GM12878 (cell line): ENCODE data around the gene SPSB2. TPM values are rescaled to one million over a fixed set of nuclear protein-coding genes. Genes with fewer than 3 reads are reported as not detected.

Source experiments
- ATAC-seq: fragments of 200-7000 bp; cut with Tn5 transposase; 3 replicates; pipeline ENCODE4 v1.9.1; 2020; ENCODE audit warnings: mild to moderate bottlenecking, moderate library complexity
- BruUV-seq: library from RNA; stranded (reverse); fragments of 400-500 nt; replicated peaks from 2 replicates; lab custom pipeline; 2021; lab: Mats Ljungman, UMichigan
- CTCF ChIA-PET: fragments of 300-600 bp; sonication (Branson Sonifier 250); formaldehyde crosslinking; extraction: SDS; loops from one replicate; lab custom pipeline; 2021; ENCODE audit warnings: inconsistent platforms; lab: Yijun Ruan, JAX
- POLR2A ChIA-PET: fragments of 350-600 bp; formaldehyde crosslinking; extraction: SDS; loops from one replicate; lab custom pipeline; 2021; ENCODE audit warnings: inconsistent platforms; lab: Charles Lee
- RAD21 ChIA-PET: fragments of 300-600 bp; sonication (Branson Sonifier 250); formaldehyde crosslinking; loops from one replicate; lab custom pipeline; 2023; ENCODE audit warnings: antibody characterized with exemption; ENCODE audit not compliant: unreplicated experiment; lab: Charles Lee
- SMC1A ChIA-PET: fragments of 300-600 bp; sonication (Branson Sonifier 250); formaldehyde crosslinking; loops from one replicate; lab custom pipeline; 2023; ENCODE audit not compliant: unreplicated experiment, uncharacterized antibody; lab: Charles Lee
- DNase-seq: peaks from one replicate; pipeline ENCODE4 v3.0.0-alpha.2; 2011; ENCODE audit warnings: low read depth, low spot score
- FAIRE-seq: peaks from 3 replicates; lab custom pipeline; 2011; peaks lifted over from hg19 to GRCh38; lab: Jason Lieb, UNC
- H2AFZ ChIP-seq: 2 replicates; pipeline ENCODE4 v1.6.0; 2011; ENCODE audit warnings: low read depth, low read length, control low read depth; ENCODE audit not compliant: control insufficient read depth
- H3K27ac ChIP-seq: 2 replicates; pipeline ENCODE4 v1.5.1; 2011; ENCODE audit warnings: control low read depth; ENCODE audit not compliant: control insufficient read depth, insufficient read depth
- H3K27me3 ChIP-seq, 2 experiments: replicated peaks in 1 of 2; 2 replicates each; pipeline versions ENCODE4 v1.6.0 to v1.6.1; 2011; ENCODE audit warnings: low read length in 1 of 2; ENCODE audit not compliant: control insufficient read depth in 2 of 2, insufficient read depth in 2 of 2
- H3K36me3 ChIP-seq, 2 experiments: 2 replicates each; pipeline ENCODE4 v1.5.1; 2011; ENCODE audit warnings: low read length in 1 of 2; ENCODE audit not compliant: control insufficient read depth in 2 of 2, insufficient read depth in 2 of 2
- H3K4me1 ChIP-seq: 2 replicates; pipeline ENCODE4 v1.6.1; 2011; ENCODE audit warnings: mild to moderate bottlenecking, low read length, moderate library complexity, mixed read lengths; ENCODE audit not compliant: control insufficient read depth, insufficient read depth
- H3K4me2 ChIP-seq: 2 replicates; pipeline ENCODE4 v1.6.0; 2011; ENCODE audit warnings: control low read depth; ENCODE audit not compliant: control insufficient read depth, insufficient read depth
- H3K4me3 ChIP-seq: fragments of 200-600 bp; sonication (generic); 2 replicates; pipeline ENCODE4 v1.5.1; 2016
- H3K79me2 ChIP-seq: 2 replicates; pipeline ENCODE4 v1.6.0; 2011; ENCODE audit warnings: low read length; ENCODE audit not compliant: control insufficient read depth, insufficient read depth
- H3K9ac ChIP-seq: 2 replicates; pipeline ENCODE4 v1.8.0; 2011; ENCODE audit warnings: low read length, control low read depth, mixed read lengths; ENCODE audit not compliant: control insufficient read depth, insufficient read depth
- H3K9me3 ChIP-seq: replicated peaks from 3 replicates; pipeline ENCODE4 v1.5.1; 2011; ENCODE audit warnings: mild to moderate bottlenecking, low read length; ENCODE audit not compliant: control insufficient read depth, insufficient read depth
- H4K20me1 ChIP-seq: 2 replicates; pipeline ENCODE4 v1.6.0; 2011; ENCODE audit not compliant: control insufficient read depth, insufficient read depth
- ASH2L ChIP-seq: fragments of 300-600, 200-600 bp; sonication (generic); IDR thresholded peaks from 2 replicates; pipeline ENCODE4 v1.6.1; 2017; ENCODE audit warnings: low read depth, mild to moderate bottlenecking, borderline replicate concordance
- ATF2 ChIP-seq: IDR thresholded peaks from 2 replicates; pipeline ENCODE4 v1.6.1; 2012; ENCODE audit warnings: low read length, inconsistent platforms
- BACH1 ChIP-seq: fragments of 450-650 bp; IDR thresholded peaks from 2 replicates; pipeline ENCODE4 v1.6.1; 2017; ENCODE audit warnings: mild to moderate bottlenecking, borderline replicate concordance
- BCLAF1 ChIP-seq: fragments of 450-650 bp; IDR thresholded peaks from 2 replicates; pipeline ENCODE4 v1.6.1; 2017; ENCODE audit warnings: antibody characterized with exemption, mild to moderate bottlenecking, moderate library complexity
- CHD4 ChIP-seq: fragments of 200-600 bp; sonication (generic); IDR thresholded peaks from 2 replicates; pipeline ENCODE4 v1.6.1; 2016; ENCODE audit warnings: mild to moderate bottlenecking
- CREB1 ChIP-seq: IDR thresholded peaks from 2 replicates; pipeline ENCODE4 v1.6.1; 2012; ENCODE audit warnings: low read depth, mild to moderate bottlenecking, inconsistent platforms
- LARP7 ChIP-seq: fragments of 450-650 bp; IDR thresholded peaks from 2 replicates; pipeline ENCODE4 v1.6.1; 2017; ENCODE audit warnings: mild to moderate bottlenecking
- MXI1 ChIP-seq: fragments of 150-350 bp; IDR thresholded peaks from 2 replicates; pipeline ENCODE4 v1.6.1; 2011; ENCODE audit warnings: low read depth, mild to moderate bottlenecking, inconsistent platforms, low read length, improper control_type of control experiment
- NFIC ChIP-seq: IDR thresholded peaks from 2 replicates; pipeline ENCODE4 v1.6.1; 2012; ENCODE audit warnings: low read depth, mild to moderate bottlenecking, inconsistent platforms, low read length, moderate library complexity
- SIN3A ChIP-seq: IDR thresholded peaks from 2 replicates; pipeline ENCODE4 v1.6.1; 2012; ENCODE audit warnings: low read depth, low read length, improper control_type of control experiment
- SP1 ChIP-seq: IDR thresholded peaks from one replicate; pipeline ENCODE4 v1.6.1; 2011; ENCODE audit warnings: low read depth, low read length
- WRNIP1 ChIP-seq: IDR thresholded peaks from 2 replicates; pipeline ENCODE4 v1.6.1; 2011; ENCODE audit warnings: low read depth, low read length, improper control_type of control experiment, borderline replicate concordance
- ZNF274 ChIP-seq: IDR thresholded peaks from one replicate; pipeline ENCODE4 v1.8.0; 2011; ENCODE audit not compliant: insufficient read length, insufficient read depth
- ZNF592 ChIP-seq: fragments of 450-650 bp; IDR thresholded peaks from 2 replicates; pipeline ENCODE4 v1.6.1; 2017; ENCODE audit warnings: mild to moderate bottlenecking, moderate library complexity
- WGBS: methylation state at CpG from one replicate; pipeline ENCODE4 v1.1.6; 2016; ENCODE audit warnings: low lambda C conversion rate; ENCODE audit not compliant: insufficient replicate concordance, insufficient coverage; ENCODE audit errors: missing lambda C conversion rate; 5-methylcytosine and 5-hydroxymethylcytosine counted together
- in situ Hi-C: fragments of 300-500 bp; cut with MboI; formaldehyde crosslinking; loops from 9 replicates; pipeline ENCODE4 v1.14.3; 2018; ENCODE audit warnings: mixed read lengths
- intact Hi-C: fragments of 100-400 bp; cut with micrococcal nuclease; formaldehyde crosslinking; loops from one replicate; pipeline ENCODE4 v1.14.2; 2022; ENCODE audit not compliant: unreplicated experiment
- polyA plus RNA-seq, 11 experiments: library from polyadenylated mRNA; depleted of rRNA in 4 of 11; unstranded in 6 of 11; stranded (reverse) in 5 of 11; fragments of >200 nt; fragmentation: Nextera tagmentation in 4 of 11; fragmentation: Illumina TruSeq in 1 of 11; extraction: Ambion mirVana in 4 of 11; extraction: Trizol in 1 of 11; gene quantifications; 1 replicate in 1 of 11; 2 replicates in 10 of 11; pipeline versions ENCODE4 v1.2.1 to v1.2.3, GENCODE V29; 2011 to 2016; ENCODE audit warnings: inconsistent platforms in 2 of 11, missing spikeins in 2 of 11, low read depth in 1 of 11
- total RNA-seq, 4 experiments: library from RNA; depleted of rRNA in 3 of 4; stranded (reverse); fragments of >200 nt in 3 of 4; fragmentation: Illumina TruSeq in 1 of 4; extraction: Trizol in 1 of 4; gene quantifications; 2 replicates each; pipeline versions ENCODE4 v1.2.1 to v1.2.3, GENCODE V29; 2013 to 2021

The SPSB2 gene
- total and polyA plus RNA-seq, 10 of the 15 experiments (the other 5 are each of a cell fraction or from before 2014, with no cell fraction given), result 0.08 to 5.6 (median 2.7) TPM

- H2AFZ ChIP-seq, result no peak overlapping the region
- TF ChIP-seq ZNF274 (no peak), SIN3A (no peak), MXI1 (no peak), LARP7 (no peak), ZNF592 (no peak), BCLAF1 (no peak), NFIC (no peak), SP1 (no peak), ASH2L (no peak), CHD4 (no peak), WRNIP1 (no peak), CREB1 (no peak), BACH1 (no peak), ATF2 (no peak)
- TF ChIP-seq, all 136 proteins: peak for 0
- ATAC-seq (no peak), FAIRE-seq (no peak), DNase-seq (no peak)
- H3K36me3 ChIP-seq, result no peaks in the 10 kb centered on the region
- no TSS peak for BruUV-seq
- no peak overlapping the region for H3K4me2 ChIP-seq
- peaks cover 6 to 14% of the 10 kb centered on the region in 2 experiments for H3K27me3 ChIP-seq
- RAD21 ChIA-PET, result interaction anchor here (0.5 to 2.1 kb wide), 7 partner anchors 17 to 182 kb away, joined by 3 to 11 read pairs (median 3); partner anchors contain the start of genes MLF2 and USP5
- H3K79me2 ChIP-seq, result no peaks in the 10 kb centered on the region
- no peak overlapping the region for H3K4me3 ChIP-seq
- SMC1A ChIA-PET, result interaction anchor here (0.7 to 5.8 kb wide), 10 partner anchors 9 to 136 kb away, joined by 3 to 35 read pairs (median 4); partner anchors contain the start of genes CDCA3 and MLF2
- no peaks in the 10 kb centered on the region for H4K20me1 ChIP-seq
- in situ Hi-C loops (no loop called here), intact Hi-C loops (no loop called here)
- H3K27ac ChIP-seq, result no peak overlapping the region
- WGBS, result 0% methylated on average over 1 of the region's 1 CpG
- no peaks in the 10 kb centered on the region for H3K4me1 ChIP-seq
- no peaks in the 10 kb centered on the region for H3K9me3 ChIP-seq
- CTCF ChIA-PET, result interaction anchor here (0.8 to 6.8 kb wide), 20 partner anchors 9 to 114 kb away, joined by 3 to 72 read pairs (median 6); partner anchors contain the start of genes CDCA3, COPS7A, MLF2 and PTMS
- no peak overlapping the region for H3K9ac ChIP-seq
- POLR2A ChIA-PET, result interaction anchor here (0.7 to 1.0 kb wide), 3 partner anchors 9 to 17 kb away, joined by 3 read pairs; no protein-coding TSS in a partner anchor
Observed at GRCh38 chr12:6834254-6834653, 38.8 kb downstream of the SPSB2 start.
